ENCODE measurements around the gene SLC17A5.
A peak's percentile ranks its signal among the peaks of the same experiment; 100 is the strongest.
"Not testable (repeated sequence)": the region's sequence is repeated elsewhere in the genome, so short reads cannot be mapped to it uniquely, and the experiment has no call there.

Gene SLC17A5

DNA sequence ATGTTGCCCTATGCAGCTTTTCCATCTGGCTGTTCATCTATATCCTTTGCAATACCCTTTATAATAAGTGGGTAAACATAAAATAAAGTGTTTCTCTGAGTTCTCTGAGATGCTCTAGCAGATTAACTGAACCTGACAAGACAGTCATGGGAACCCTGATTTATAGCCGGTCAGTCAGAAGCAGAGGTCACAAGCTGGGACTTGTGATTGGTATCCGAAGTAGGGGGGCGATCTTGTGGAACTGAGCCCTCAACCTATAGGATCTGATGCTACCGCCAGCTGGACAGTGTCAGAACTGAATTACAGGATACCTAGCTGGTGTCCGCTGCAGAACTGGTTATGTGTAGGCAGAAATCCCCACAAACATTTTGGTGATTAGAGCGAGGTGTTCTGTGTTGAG is 39.0 kb downstream of the SLC17A5 start:
- DNase-seq (ENCODE audit: low read depth in 2 of 2), result no peak

DNA sequence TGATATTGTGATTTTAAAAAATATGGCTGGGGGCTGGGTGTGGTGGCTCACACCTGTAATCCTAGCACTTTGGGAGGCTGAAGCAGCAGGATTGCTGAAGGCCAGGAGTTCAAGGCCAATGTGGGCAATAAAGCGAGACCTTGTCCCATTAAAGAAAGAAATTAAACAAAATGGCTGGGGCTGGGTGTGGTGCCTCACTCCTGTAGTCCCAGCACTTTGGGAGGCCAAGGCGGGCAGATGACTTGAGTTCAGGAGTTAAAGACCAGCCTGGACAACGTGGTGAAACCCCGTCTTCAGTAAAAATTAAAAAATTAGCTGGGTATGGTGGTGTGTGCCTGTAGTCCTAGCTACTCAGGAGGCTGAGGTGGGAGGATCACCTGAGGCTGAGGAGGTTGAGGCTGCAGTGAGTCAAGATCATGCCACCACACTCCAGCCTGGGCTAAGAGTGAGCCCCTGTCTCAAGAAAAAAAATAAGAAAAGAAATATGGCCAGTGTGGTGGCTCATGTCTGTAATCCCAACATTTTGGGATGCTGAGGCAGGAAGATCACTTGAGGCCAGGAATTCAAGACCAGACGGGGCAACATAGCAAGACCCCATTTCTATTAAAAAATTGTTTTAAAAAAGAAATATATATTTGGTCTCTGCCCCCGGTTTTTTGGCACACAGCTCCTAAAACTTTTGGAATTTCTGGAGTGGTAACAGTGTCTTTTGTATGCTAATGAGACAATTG is 39.8 kb downstream of the SLC17A5 start:
- no peak for DNase-seq (ENCODE audit: low read depth in 2 of 2)

GRCh38 chr6:73612611-73613010 is 41.2 kb downstream of the SLC17A5 start:
- DNase-seq (ENCODE audit: low read depth in 2 of 2), result no peak

- no peak for DNase-seq (ENCODE audit: low read depth in 2 of 2)
Measured at GRCh38 chr6:73610444-73611275, 43.1 kb downstream of the SLC17A5 start.

DNA sequence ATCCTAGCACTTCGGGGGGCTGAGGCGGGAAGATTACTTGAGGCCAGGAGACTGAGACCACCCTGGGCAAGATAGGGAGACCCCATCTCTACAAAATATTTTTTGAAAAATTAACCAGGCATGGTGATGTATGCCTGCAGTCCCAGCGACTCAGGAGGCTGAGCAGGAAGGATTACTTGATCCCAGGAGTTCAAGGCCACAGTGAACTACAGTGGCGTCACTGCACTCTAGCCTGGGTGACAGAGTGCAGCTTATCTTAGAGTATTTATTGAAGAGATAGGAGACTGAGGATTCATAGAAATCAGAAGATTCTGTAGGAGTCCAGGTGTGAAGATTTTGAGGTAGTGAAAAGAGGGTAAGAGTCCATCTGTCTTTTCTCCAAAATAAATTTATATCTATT is 45.0 kb downstream of the SLC17A5 start:
- no peak for DNase-seq (ENCODE audit: low read depth in 2 of 2)

- no peak for DNase-seq (ENCODE audit: low read depth in 2 of 2)
Measured at GRCh38 chr6:73606428-73606827, 47.4 kb downstream of the SLC17A5 start.

DNA sequence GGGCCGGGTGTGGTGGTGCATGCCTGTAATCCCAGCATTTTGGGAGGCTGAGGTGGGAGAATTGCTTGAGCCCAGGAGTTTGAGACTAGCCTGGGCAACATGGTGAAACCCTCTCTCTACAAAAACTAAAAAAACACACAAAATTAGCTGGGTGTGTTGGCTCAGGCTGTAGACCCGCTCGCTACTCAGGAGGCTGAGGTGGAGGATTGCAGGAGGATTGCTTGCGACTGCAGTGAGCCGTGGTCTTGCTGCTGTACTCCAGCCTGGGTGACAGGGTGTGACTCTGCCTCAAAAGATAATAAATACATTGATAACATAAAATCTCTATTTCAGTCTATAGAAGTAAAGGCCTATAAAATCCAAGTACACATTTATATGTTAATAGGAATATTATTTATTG is 49.3 kb downstream of the SLC17A5 start:
- no peak for DNase-seq (ENCODE audit: low read depth in 2 of 2)

- no peak for DNase-seq (ENCODE audit: low read depth in 2 of 2)
Measured at GRCh38 chr6:73604020-73604419, 49.8 kb downstream of the SLC17A5 start.

- DNase-seq (ENCODE audit: low read depth in 2 of 2), result no peak
Measured at GRCh38 chr6:73586416-73586974, 67.3 kb downstream of the SLC17A5 start.

DNA sequence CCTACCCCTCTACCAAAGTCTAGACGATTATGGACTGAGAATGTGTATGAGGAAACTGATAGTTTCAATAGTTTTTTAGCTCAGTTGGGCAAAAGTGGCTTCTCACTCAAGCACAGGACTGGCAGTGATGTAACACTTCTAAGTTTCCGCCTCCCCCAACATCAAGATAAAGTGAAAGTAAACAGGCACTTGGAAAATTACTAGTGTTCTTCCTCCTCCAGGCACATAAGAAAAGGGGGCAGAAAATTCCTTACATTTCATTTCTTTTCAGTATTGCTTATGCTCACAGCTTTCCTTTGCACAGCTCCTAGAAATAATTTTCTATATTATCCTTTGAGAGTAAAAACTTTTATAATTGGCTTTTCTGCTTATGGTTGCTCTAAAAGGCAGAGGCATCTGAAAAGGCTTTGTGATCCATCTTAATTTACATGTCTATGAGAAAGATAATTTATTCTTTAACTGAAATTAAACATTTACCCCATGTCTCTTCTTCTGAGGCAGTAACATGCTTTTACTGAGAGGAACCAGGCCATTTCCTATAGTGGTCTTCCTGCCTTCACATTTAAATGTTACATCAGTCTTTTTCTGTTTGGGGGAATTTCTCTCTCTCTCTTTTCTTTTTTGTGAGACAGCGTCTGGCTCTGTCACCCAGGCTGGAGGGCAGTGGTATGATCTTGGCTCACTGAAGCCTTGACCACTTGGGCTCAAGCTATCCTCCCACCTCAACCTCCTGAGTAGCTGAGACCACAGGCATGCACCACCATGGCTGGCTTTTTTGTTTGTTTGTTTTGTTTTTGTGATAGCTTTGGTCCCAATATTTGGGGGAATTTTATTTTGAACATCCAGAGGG is 68.0 kb downstream of the SLC17A5 start:
- peak in 1 of 2 donors; percentile 7 for DNase-seq (ENCODE audit: low read depth in 2 of 2)

DNA sequence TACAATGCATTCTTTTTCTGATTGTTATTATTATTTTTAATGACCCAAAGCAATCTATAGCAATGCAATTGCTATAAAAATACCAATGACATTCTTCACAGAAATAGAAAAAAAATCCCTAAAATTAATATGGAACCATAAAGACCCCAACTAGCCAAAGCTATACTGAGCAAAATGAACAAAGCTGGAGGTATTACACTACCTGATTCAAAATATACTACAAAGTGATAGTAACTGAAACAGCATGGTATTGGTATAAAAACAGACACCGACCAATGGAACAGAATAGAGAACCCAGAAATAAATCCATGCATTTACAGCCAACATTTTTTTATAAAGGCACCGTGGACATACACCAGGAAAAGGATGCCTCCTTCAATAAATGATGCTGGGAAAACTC is 72.5 kb downstream of the SLC17A5 start:
- no peak for DNase-seq (ENCODE audit: low read depth in 2 of 2)

GRCh38 chr6:73580247-73581149 is 73.3 kb downstream of the SLC17A5 start:
- DNase-seq (ENCODE audit: low read depth in 2 of 2), result peak; percentile 46 to 53

DNA sequence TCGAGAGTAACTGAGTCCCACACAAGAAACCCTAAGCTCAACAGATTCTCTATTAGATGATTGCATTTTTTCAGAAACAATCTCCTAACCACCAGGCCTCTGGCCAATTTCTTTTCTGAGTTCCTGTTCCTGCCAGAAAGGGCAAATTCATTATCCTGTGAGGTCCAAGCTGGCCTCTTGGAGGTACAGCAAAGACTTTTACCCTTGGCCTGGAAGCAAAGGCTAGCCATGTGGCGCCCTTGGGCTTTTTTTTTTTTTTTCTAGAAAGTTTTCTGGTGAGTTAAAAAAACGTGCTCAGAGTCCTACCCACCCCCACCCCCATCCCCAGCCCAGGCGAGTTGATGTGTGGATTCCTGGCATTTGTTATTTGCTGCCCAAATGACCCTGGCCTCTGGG is 73.9 kb downstream of the SLC17A5 start:
- DNase-seq (ENCODE audit: low read depth in 2 of 2), result no peak

DNA sequence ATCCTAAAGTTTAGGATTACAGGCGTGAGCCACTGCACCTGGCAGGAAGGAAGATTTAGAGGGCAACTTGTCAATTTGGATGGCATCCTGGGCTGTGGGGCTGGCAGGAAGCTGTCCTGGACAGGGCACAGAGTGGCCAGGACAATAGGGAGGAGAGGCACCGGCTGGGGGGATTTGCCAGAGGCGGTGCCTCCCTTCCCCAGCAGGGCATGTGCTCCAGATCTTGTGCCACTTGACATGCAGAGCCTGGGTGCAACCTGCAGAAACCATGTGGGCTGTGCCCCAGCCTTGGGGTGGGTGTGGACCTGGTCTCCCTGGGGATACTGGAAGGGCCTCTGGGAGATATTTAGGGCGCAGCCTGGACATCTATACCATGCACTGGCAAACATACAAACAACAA is 74.4 kb downstream of the SLC17A5 start:
- DNase-seq (ENCODE audit: low read depth in 2 of 2), result no peak

- DNase-seq (ENCODE audit: low read depth in 2 of 2), result no peak
Measured at GRCh38 chr6:73577676-73578075, 76.1 kb downstream of the SLC17A5 start.

GRCh38 chr6:73572531-73572930 is 81.3 kb downstream of the SLC17A5 start:
- DNase-seq (ENCODE audit: low read depth in 2 of 2), result not testable (repeated sequence)

DNA sequence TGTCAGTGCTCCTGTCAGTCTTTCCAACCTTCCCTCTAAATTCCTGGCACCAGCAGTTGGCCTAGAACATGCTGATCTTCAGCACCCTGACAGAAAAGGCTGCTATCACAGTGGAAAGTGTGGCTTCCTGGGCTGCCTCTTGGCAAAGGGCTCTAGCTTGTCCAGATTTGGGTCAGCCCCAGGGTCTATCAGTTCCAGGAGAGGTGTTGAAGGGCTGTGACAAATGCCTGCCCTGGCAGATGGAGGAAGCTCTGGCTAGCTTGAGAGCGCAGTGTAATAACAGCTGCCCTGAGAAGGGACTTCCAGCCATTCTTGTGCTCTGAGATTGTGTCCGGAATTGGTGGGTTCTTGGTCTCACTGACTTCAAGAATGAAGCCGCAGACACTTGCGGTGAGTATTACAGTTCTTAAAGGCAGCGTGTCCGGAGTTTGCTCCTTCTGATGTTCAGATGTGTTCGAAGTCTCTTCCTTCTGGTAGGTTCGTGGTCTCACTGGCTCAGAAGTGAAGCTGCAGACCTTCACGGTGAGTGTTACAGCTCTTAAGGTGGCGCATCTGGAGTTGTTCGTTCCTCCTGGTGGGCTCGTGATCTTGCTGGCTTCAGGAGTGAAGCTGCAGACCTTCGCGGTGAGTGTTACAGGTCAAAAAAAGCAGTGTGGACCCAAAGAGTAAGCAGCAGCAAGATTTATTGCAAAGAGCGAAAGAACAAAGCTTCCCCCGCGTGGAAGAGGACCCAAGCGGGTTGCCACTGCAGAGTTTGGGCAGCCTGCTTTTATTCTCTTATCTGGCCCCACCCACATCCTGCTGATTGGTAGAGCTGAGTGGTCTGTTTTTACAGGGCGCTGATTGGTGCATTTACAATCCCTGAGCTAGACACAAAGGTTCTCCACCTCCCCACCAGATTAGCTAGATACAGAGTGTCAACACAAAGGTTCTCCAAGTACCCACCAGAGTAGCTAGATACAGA is 82.3 kb downstream of the SLC17A5 start:
- not testable (repeated sequence) for DNase-seq (ENCODE audit: low read depth in 2 of 2)

DNA sequence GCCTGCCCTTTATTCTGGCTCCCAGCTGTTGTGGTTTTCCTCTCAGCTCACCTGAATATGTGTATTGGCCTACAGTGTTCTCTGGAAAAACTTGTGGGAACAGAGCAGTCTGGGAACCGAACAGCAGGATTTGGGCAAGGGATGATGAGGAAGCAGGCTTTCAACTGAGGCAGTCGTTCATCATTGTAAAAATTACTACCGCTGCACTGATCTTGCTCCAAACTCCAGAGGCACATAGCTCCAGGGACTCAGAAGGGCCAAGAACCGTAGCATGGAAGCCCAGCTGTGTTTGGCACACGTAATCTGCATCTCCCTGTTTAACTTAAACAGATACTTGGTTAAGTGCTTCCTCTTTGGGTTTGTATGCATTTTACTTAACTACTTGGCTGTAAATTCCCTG is 84.7 kb downstream of the SLC17A5 start:
- DNase-seq (ENCODE audit: low read depth in 2 of 2), result no peak

GRCh38 chr6:73566954-73567591 is 86.7 kb downstream of the SLC17A5 start:
- DNase-seq (ENCODE audit: low read depth in 2 of 2), result no peak
